Kasumi-1 (cell line): ENCODE measurements around the gene ADAMTSL2.

Experiments used
- DNase-seq, 2 experiments: peaks; one replicate each; lab custom pipeline; 2025; lab: John Stamatoyannopoulos, UW

The ADAMTSL2 gene

DNA sequence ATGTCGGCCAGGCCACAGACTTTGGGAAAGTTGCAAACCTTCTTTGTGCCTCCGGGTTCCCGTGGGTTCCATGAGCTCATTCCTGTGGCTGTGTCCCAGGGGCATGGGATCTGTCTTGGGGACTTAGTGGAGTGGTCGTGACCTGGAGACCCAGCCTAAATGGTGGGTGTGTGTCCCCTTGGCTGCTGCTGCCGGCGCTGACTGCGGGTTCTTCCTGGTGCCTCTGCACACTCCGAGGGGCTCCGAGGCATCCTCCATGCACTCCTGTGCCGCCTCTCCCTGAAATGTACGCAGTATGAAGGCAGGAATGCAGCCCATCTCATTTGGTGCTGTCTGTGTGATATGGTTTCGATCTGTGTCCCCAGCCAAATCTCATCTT is 34.6 kb upstream of the ADAMTSL2 start:
- DNase-seq, result no peak

GRCh38 chr9:133502112-133502511 is 32.4 kb upstream of the ADAMTSL2 start:
- DNase-seq, result no peak

DNA sequence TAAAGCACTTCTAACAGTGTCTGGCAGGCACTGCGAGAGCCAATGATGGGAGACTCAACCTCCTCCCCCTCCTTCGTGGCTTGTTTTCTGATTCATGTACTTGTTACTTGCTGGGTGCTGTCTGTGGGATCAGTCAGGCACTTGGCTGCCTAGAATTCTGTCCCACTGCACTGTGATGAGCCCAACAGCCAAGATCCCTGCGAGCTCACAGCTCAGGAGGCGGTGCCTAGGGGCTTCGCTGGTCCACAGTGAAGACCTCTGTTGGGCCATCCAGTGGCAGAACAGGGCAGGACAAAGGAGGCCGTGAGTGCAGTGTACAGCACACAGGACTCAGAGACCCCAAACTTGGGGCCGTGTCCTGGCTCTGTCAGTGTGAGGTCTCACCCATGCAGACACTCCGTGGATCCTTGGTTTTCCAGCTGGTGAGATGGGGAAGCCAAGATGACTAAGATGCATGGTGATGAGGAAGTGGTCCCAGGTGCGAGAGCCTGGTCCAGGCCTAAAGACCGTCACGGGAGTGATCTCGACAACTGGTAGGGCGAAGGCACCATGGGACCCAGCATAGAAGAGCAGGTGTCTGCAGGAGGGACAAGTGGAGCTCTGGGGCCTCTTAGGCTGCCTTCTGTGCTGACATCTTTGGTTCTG is 29.2 kb upstream of the ADAMTSL2 start:
- DNase-seq, result no peak

GRCh38 chr9:133505901-133506652 is 28.4 kb upstream of the ADAMTSL2 start:
- DNase-seq, result no peak

GRCh38 chr9:133506653-133507038 is 27.9 kb upstream of the ADAMTSL2 start:
- no peak for DNase-seq

- no peak for DNase-seq
These were observed 27.1 kb upstream of the ADAMTSL2 start for GRCh38 chr9:133507246-133507965.

DNA sequence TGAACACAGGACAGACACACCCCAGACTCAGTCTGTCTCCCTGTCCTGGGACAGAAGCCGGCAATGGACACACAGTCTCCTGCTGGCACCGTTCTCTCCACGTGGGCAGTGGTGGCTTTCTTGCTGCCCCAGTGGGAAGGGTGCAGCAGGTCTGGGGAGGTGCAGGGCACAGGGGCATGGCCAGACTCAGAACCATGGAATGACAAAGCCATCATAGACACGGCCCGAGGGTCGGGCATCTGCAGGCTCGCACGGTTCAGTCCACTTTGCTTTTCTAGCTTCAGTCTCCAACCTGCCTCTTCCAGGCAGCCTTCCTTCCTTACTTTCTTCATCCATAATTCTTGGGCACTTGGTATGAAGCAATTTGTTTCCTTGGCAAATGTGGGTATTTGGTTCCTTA is 26.5 kb upstream of the ADAMTSL2 start:
- no peak for DNase-seq

- DNase-seq, result peak in 1 of 2 experiments; percentile 3
These were observed 25.1 kb upstream of the ADAMTSL2 start for GRCh38 chr9:133509179-133510083.

DNA sequence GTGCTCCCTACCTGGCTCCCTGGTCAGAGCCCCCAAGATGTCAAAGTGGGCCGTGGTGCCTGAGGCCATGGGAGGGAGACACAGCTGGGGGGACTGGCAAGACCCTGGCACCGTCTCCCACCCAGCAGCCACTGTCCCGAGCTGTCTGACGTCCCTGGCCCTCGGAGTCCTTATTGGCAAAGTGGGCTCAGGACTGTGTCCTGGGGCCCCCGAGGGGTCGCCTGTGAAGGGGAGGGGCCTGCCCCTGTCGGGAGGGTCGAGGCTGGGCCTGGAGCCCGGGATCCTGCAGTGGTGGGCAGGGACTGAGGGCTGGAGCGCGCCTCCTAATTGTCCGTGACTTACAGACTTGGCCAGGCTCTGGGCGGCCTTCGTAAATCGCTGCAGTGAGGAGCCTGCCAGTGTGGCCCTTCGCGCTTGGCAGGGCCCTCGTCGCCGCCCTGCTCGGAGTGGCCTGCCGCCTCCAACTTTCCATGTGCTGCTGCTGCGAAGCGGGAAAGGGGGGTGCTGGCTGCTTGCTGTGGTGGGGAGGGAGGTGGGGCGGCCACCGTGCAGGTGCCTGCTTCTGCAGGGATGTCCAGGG is 23.5 kb upstream of the ADAMTSL2 start:
- no peak for DNase-seq

GRCh38 chr9:133511607-133512006 is 22.9 kb upstream of the ADAMTSL2 start:
- no peak for DNase-seq

- DNase-seq, result no peak
These were observed 22.0 kb upstream of the ADAMTSL2 start for GRCh38 chr9:133512253-133513213.

GRCh38 chr9:133513214-133514100 is 21.0 kb upstream of the ADAMTSL2 start:
- no peak for DNase-seq

- DNase-seq, result no peak
These were observed 19.9 kb upstream of the ADAMTSL2 start for GRCh38 chr9:133514460-133515239.

DNA sequence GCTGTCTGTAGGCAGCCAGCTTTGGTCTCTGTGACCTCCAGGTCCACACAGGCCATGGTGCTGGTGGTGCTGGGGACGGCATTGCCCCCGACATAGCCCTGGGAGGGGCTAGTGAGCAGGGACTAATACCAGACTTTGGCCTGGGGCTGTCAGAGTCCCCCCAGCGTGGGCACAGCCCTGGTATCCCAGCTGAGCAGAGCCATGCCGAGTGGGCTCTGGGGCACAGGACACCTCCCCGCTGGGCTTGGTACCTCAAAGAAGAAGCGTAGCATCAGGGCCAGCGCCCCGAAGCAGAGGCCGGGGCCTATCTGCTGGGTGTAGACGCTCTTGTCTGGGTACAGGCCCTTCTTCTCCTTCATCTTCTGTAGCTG is 19.3 kb upstream of the ADAMTSL2 start:
- no peak for DNase-seq

- no peak for DNase-seq
These were observed 18.8 kb upstream of the ADAMTSL2 start for GRCh38 chr9:133515615-133516255.

- DNase-seq, result no peak
These were observed 18.1 kb upstream of the ADAMTSL2 start for GRCh38 chr9:133516256-133516960.

DNA sequence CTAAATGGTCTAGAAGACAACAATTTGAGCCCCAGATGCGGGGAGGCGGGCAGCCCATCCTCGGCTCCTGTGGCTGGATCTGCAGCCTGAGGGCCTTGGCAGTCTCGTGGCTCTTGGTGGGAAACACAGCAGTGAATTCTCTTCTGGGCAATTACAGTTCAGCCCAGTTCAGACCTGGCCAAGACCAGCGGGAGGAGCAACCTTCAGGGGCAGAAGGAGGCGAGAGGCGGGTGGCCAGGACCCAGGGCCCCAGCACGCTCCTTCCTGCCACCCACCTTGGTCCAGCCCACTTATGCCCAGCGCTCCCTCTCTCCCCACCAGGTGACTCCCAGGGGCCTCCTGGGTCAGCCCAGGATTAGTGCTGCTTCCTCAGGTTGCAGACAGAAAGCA is 17.5 kb upstream of the ADAMTSL2 start:
- no peak for DNase-seq

GRCh38 chr9:133517711-133518110 is 16.8 kb upstream of the ADAMTSL2 start:
- DNase-seq, result no peak
